HG03060 (cell line): ENCODE data around the gene CAMK2D.
A peak's percentile ranks its signal among the peaks of the same experiment; 100 is the strongest.
"Not testable (repeated sequence)": the region's sequence is repeated elsewhere in the genome, so short reads cannot be mapped to it uniquely, and the experiment has no call there.

Experiments
- ATAC-seq: cut with Tn5 transposase; IDR thresholded peaks from one replicate; pipeline ENCODE4 v1.9.1; 2021; ENCODE audit warnings: low read depth, moderate number of reproducible peaks; ENCODE audit not compliant: unreplicated experiment

The CAMK2D gene

GRCh38 chr4:113687067-113687718 lies 74.3 kb downstream of the CAMK2D start:
- ATAC-seq, result no peak

DNA sequence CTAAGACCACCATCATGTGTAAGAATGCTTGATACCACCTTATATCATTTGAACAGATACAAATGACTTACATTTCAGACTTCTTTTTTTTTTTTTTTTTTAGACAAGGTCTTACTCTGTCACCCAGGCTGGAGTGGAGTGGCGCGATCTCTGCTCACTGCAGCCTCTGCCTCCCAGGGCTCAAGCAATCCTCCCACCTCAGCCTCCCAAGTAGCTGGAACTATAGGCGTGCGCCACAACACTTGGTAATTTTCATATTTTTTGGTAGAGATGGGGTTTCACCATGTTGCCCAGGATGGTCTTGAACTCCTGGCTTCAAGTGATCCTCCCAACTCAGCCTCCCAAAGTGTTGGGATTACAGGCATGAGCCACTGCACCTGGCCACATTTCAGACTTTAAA lies 76.4 kb downstream of the CAMK2D start:
- ATAC-seq, result not testable (repeated sequence)

DNA sequence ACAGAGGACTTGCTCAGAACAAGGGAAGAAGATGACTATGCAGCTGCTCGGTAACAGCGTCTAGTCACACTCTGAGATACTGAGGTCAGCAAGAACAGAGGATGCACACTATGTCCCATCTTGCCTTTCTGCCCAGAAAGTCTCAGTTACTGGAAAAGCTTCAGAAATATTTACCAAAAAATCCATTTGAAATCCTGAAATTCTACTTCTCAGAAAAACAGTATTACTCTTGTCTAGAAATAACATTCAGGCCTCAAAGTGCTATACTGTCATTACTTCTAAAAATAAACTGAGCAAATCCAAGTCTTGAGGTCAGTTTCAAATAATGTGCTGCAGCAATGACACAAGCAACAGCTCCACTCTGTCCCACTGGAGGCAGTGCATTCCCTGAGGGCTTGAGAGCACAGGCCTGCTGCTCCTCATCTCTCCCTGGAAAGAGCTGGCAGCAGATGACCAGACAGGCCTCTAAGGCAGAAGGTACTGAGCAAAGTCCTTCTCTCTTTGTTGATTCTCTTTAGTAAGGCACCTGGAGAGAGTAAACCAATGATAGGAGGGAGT lies 76.9 kb downstream of the CAMK2D start:
- ATAC-seq, result no peak

DNA sequence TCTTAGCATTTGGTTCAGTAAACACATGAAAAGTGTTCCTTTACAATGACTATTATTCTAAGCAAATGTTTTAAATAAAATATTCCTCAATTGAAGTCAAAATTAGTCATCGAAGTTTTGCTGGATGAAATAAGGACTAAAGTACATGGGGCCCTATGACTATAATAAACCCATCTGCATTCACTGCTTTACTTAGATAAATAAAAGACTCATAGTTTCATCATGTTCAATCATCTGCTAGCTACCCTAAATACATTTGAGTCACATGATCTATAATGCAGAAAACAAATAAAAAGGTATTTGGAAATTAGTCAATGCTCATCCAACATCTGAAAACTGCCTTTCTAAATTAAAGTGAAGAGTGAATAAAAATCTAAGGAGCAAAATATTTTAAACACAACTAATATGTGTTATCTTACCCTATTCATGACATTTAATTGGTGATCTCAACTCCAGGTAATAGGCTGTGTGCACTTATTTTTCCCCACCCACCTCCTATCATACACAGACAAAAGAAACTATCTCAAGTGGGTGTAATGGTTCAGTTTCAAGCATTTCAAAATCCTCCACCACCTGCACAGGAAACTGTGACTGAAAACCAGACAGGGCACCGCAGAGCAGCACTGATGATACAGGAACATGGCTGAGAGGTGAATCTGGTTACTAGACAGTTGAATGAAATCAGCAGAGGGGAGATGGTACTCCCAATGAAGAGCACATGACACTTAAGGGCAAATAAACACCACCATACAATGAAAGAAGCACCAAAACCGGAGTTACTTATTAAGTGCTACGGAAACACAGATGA lies 78.6 kb downstream of the CAMK2D start:
- peak; percentile 98 for ATAC-seq

DNA sequence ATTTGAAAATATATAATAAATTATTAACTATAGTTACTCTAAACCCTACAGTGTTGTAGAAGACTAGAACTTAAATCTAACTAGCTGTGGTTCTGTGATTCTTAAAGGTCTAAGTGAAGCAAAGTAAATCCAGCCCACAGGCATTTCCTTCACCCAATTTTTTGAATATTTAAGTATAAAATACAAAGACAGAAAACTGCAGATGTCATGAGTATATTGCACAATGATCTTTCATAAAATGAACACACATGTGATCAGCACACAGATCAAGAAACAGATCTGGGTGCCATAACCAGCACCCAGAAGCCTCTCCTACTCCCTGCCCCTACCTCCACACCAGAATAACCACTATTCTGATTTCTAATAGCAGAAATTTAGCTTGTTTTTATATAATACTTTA lies 82.9 kb downstream of the CAMK2D start:
- no peak for ATAC-seq

GRCh38 chr4:113677325-113677724 lies 84.2 kb downstream of the CAMK2D start:
- no peak for ATAC-seq

DNA sequence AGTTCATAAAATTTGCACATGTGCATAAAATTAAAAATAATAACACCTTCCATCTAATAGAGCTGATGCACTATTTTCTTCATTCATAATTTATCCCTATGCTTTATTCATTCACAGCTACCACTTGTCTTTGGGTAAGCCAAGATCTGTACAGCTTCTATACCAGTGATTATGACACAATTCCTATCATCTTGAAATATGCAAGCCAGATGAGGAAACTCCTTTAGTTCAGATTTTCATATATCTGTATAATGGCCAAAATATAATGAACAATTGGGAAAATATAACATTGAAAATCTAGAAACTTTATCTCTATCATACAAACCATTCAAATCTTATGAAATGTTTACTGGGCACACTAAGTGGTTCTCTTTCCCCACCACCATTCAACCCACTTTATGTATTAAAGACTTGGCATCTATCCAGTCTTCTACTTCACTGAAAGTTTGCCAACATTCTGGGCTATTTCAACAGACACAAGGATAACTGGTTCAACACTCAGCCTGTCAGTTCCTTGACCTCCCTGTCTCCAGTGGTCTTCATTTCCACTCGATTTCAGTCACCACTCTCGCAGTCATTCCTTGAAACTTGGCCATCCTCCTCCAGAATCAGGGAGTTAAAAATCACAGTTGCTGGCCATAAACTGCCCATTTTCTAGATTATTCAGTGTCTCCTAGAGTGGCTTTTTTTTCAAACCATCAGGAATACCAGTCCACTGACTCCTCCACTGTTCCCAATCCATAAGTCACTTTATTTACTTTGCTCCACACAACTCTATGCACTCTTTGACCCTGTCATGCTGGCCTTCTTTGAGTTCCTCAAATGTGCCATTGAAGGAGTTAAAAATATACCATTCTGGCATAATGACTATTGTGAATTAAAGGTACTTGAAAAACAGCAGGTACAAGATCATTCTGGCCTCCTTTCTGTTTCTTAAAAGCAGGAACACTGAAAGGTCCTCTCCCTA lies 85.5 kb downstream of the CAMK2D start:
- ATAC-seq, result no peak

GRCh38 chr4:113674733-113675132 lies 86.8 kb downstream of the CAMK2D start:
- no peak for ATAC-seq

- ATAC-seq, result no peak
Observed at GRCh38 chr4:113674251-113674650, 87.3 kb downstream of the CAMK2D start.

- ATAC-seq, result peak; percentile 98
Observed at GRCh38 chr4:113673450-113673849, 88.1 kb downstream of the CAMK2D start.

DNA sequence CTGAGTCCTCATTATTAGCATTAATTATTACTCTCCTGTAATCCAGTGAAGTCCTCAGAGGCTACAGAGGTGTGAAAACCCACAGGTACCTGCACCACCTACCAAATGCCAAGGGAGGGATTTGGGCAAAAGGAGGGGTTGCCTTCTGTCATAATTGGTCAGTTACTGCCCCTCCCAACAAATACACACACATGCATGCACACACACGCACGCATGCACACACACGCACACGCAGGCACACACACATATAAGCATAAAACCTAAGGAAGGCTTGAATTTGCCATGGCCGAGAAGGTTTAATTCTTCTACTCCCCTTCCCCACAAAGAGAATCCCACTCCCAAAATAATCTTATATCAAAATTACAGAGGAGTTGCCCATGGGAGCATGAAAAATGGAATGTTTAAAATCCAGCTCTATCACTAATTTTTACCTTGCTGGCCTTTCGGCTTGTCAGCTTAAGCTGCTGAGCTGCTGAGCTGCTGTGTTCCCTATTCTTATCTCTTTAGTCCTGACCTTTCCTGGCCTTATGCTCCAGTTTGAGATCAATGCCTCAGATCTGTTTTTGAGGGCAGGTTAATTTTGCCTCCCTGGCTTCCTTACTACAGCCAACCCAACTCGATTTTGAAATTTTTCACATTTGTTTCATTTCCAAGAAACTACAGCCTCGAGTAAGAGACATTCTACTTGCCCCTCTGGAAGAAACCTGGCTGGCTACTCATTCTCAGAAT lies 95.0 kb downstream of the CAMK2D start:
- no peak for ATAC-seq

DNA sequence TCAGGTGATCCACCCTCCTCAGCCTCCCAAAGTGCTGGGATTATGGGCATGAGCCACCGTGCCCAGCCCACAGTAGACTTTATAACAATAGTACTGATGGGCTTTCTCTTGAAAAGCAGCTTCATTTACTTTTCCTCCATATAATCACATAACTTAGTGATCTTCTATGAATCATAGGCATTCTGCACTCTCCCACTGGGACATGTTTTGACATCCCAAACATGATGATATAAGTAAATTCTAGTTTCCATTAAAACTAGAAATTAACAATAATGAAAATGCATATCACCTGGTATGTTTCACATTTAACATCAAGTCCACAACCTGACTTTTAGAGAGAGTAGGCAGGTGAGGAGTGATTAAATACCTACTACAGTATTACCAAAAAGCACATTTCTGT lies 96.5 kb downstream of the CAMK2D start:
- ATAC-seq, result no peak

DNA sequence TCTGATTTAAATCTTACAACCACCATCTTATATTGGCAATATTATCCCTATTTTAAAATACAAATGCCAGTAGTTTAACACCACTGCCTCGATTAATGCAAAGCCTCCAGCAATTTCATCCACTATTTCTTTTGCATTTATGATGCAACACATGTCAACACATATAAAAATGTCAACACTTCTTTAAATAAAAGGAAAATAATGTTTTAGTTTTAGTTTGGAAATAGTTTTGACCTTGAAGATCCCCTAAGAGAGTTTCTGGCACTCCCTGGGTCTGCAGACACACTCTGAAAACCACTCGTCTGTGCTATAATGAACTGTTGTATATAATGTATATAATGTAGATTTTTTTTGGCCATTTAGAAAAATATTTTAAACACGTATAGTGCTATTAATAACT lies 99.0 kb downstream of the CAMK2D start:
- no peak for ATAC-seq

- ATAC-seq, result no peak
Observed at GRCh38 chr4:113659127-113659526, 102.4 kb downstream of the CAMK2D start.

GRCh38 chr4:113657586-113658233 lies 103.8 kb downstream of the CAMK2D start:
- ATAC-seq, result no peak

DNA sequence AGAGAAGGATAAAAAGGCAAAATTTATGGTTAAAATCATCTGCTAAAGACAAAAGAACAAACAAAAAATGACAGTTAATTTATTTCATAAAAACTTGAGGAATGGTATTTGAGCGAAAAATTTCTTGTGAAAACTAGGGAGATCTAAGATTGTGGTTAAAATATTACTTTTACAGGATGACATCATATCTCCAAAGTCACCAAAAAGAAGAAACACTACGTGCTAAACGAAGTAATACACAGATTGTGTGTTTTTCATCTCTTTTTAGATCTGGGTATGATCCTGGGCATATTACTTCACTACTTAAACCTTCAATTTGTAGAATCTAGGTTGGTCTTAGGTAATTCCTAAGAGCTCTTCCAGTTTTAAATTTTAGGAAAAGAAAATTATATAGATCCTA lies 107.7 kb downstream of the CAMK2D start:
- ATAC-seq, result no peak

- no peak for ATAC-seq
Observed at GRCh38 chr4:113646442-113646822, 115.1 kb downstream of the CAMK2D start.

- ATAC-seq, result no peak
Observed at GRCh38 chr4:113645771-113646441, 115.6 kb downstream of the CAMK2D start.

DNA sequence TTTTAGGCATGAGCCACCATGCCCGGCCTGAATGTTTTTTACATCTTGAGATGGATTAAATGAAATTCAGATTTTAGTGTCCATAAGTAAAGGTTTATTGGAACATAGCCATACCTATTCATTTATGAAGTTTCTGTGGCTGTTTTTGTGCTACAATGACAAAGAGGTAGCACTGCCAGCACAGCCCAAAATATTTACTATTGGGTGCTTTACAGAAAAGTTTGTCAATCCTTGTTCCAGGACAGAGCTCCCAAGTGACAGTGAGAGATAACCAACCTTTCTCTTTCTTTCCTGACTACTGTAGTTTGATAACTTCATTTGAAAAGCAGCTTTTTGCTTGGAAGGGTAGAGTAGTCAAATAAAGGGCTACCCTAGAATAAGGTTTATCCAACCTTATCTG lies 116.2 kb downstream of the CAMK2D start:
- no peak for ATAC-seq
